Measurements from ENCODE around the gene ABCC6.
"Not testable (repeated sequence)": the region's sequence is repeated elsewhere in the genome, so short reads cannot be mapped to it uniquely, and the experiment has no call there.

ABCC6 gene

GRCh38 chr16:16104804-16105141, 118.5 kb downstream of the ABCC6 start:
- DNase-seq; intact Hi-C loops (cut with DNase I): not testable (repeated sequence)

GRCh38 chr16:16104132-16104803, 119.0 kb downstream of the ABCC6 start:
- DNase-seq; intact Hi-C loops (cut with DNase I): not testable (repeated sequence)

GRCh38 chr16:16102738-16103137, 120.6 kb downstream of the ABCC6 start:
- intact Hi-C loops (cut with DNase I): no loop called here

GRCh38 chr16:16101585-16101984, 121.7 kb downstream of the ABCC6 start:
- intact Hi-C loops (cut with DNase I): no loop called here

More at GRCh38 chr16:16102738-16103137, 120.6 kb downstream of the ABCC6 start:
- DNase-seq: no peak

GRCh38 chr16:16100631-16101030, 122.7 kb downstream of the ABCC6 start:
- intact Hi-C loops (cut with DNase I): no loop called here
- DNase-seq: no peak

More at GRCh38 chr16:16101585-16101984, 121.7 kb downstream of the ABCC6 start:
- DNase-seq: no peak

GRCh38 chr16:16099320-16099719, 124.0 kb downstream of the ABCC6 start:
- intact Hi-C loops (cut with DNase I): no loop called here
- DNase-seq: no peak
